HepG2 (cell line): ENCODE results near the gene GPATCH8. TPM values are rescaled to one million over a fixed set of nuclear protein-coding genes. Genes with fewer than 3 reads are reported as not detected.

Source experiments
- CEBPB ChIP-seq: IDR thresholded peaks from 2 replicates; pipeline ENCODE4 v1.6.1; 2011; ENCODE audit warnings: low read depth, low read length, improper control_type of control experiment, borderline replicate concordance
- IKZF4 ChIP-seq: sonication (generic); formaldehyde crosslinking; IDR thresholded peaks from 2 replicates; pipeline ENCODE4 v1.5.1; 2020; ENCODE audit warnings: borderline replicate concordance, mild to moderate bottlenecking, low read depth, missing genetic modification reagents; ENCODE audit errors: not compliant biosample characterization
- MXI1 ChIP-seq: IDR thresholded peaks from 3 replicates; pipeline ENCODE4 v1.6.1; 2012; ENCODE audit warnings: low read depth, low read length, inconsistent platforms, borderline replicate concordance
- PAF1 ChIP-seq: IDR thresholded peaks from 2 replicates; pipeline ENCODE4 v1.6.1; 2016; ENCODE audit warnings: missing genetic modification reagents, missing compliant biosample characterization
- RBFOX2 ChIP-seq: fragments of 200-400 bp; formaldehyde crosslinking; IDR thresholded peaks from 2 replicates; pipeline ENCODE4 v1.6.1; 2017; ENCODE audit warnings: low read depth, mild to moderate bottlenecking, low read length
- SNAPC4 ChIP-seq: sonication (generic); formaldehyde crosslinking; IDR thresholded peaks from 2 replicates; pipeline ENCODE4 v1.4.0; 2020; ENCODE audit warnings: mild to moderate bottlenecking, missing genetic modification reagents
- THAP8 ChIP-seq: sonication (generic); formaldehyde crosslinking; IDR thresholded peaks from 2 replicates; pipeline ENCODE4 v1.5.1; 2020; ENCODE audit warnings: missing genetic modification reagents, mild to moderate bottlenecking, borderline replicate concordance
- ZBTB40 ChIP-seq, 2 experiments: fragments of 450-650 bp in 1 of 2; sonication (generic) in 1 of 2; formaldehyde crosslinking in 1 of 2; IDR thresholded peaks; 2 replicates each; pipeline versions ENCODE4 v1.6.1 to v1.8.0; 2016 to 2022; ENCODE audit warnings: antibody characterized with exemption in 1 of 2, mild to moderate bottlenecking in 1 of 2, missing genetic modification reagents in 1 of 2
- ZFP36L1 ChIP-seq: sonication (generic); formaldehyde crosslinking; IDR thresholded peaks from 2 replicates; pipeline ENCODE4 v1.8.0; 2022; ENCODE audit warnings: mild to moderate bottlenecking, missing genetic modification reagents, moderate library complexity
- ZNF160 ChIP-seq: sonication (generic); formaldehyde crosslinking; IDR thresholded peaks from 2 replicates; pipeline ENCODE4 v1.8.0; 2022; ENCODE audit warnings: mild to moderate bottlenecking, inconsistent platforms, missing genetic modification reagents
- ZNF331 ChIP-seq: sonication (generic); formaldehyde crosslinking; IDR thresholded peaks from 2 replicates; pipeline ENCODE4 v1.4.0; 2020; ENCODE audit warnings: missing genetic modification reagents
- ZNF607 ChIP-seq: sonication (generic); formaldehyde crosslinking; IDR thresholded peaks from 2 replicates; pipeline ENCODE4 v1.5.1; 2020; ENCODE audit warnings: missing genetic modification reagents, mild to moderate bottlenecking, borderline replicate concordance
- ZNF615 ChIP-seq: sonication (generic); formaldehyde crosslinking; IDR thresholded peaks from 2 replicates; pipeline ENCODE4 v1.5.0; 2020; ENCODE audit warnings: mild to moderate bottlenecking, missing genetic modification reagents, borderline replicate concordance
- polyA plus RNA-seq, 8 experiments: library from polyadenylated mRNA; depleted of rRNA in 3 of 8; stranded (reverse) in 7 of 8; unstranded in 1 of 8; fragments of >200 nt; fragmentation: Illumina TruSeq in 4 of 8; extraction: Trizol in 4 of 8; gene quantifications; 2 replicates each; pipeline versions ENCODE4 v1.2.1 to v1.2.3, GENCODE V29; 2011 to 2016; ENCODE audit warnings: low read depth in 4 of 8, missing spikeins in 1 of 8, mixed read lengths in 1 of 8; ENCODE audit not compliant: insufficient read depth in 1 of 8
- total RNA-seq, 5 experiments: library from RNA; depleted of rRNA; stranded (reverse); fragments of >200 nt; fragmentation: Illumina TruSeq; extraction: Trizol; gene quantifications; 2 replicates each; pipeline ENCODE4 v1.2.3, GENCODE V29; 2016; ENCODE audit warnings: low read depth in 1 of 5

GPATCH8 gene
- total and polyA plus RNA-seq, 2 of the 13 experiments (the other 11 are each of a cell fraction or from before 2014, with no cell fraction given) = 20.7 to 21.5 TPM

GRCh38 chr17:44533533-44534246 is 30.5 kb upstream of the GPATCH8 start (continued):
- TF ChIP-seq ZBTB40 (IDR thresholded peaks at IDR 0.05) (no peak), ZBTB40 (CRISPR knock-in tag; IDR thresholded peaks at IDR 0.05) (no peak), IKZF4 (CRISPR knock-in tag) (peak; percentile 89), SNAPC4 (no peak), ZFP36L1 (CRISPR knock-in tag) (no peak), ZNF331 (CRISPR knock-in tag) (peak; percentile 64; the same call in 1 of the 2 replicates), ZNF160 (CRISPR knock-in tag) (no peak), CEBPB (0 out of 2 replicates have a peak, but pooled peaks have one; percentile 17), ZNF607 (CRISPR knock-in tag) (no peak; the same call in 1 of the 2 replicates), RBFOX2 (no peak), ZNF615 (CRISPR knock-in tag) (no peak), THAP8 (CRISPR knock-in tag) (no peak), PAF1 (CRISPR knock-in tag) (no peak), MXI1 (no peak)
